HG03139 (cell line): ENCODE data around the gene MRGPRX2.

Source experiments
- ATAC-seq: cut with Tn5 transposase; IDR thresholded peaks from one replicate; pipeline ENCODE4 v1.9.1; 2021; ENCODE audit not compliant: unreplicated experiment

The MRGPRX2 gene

DNA sequence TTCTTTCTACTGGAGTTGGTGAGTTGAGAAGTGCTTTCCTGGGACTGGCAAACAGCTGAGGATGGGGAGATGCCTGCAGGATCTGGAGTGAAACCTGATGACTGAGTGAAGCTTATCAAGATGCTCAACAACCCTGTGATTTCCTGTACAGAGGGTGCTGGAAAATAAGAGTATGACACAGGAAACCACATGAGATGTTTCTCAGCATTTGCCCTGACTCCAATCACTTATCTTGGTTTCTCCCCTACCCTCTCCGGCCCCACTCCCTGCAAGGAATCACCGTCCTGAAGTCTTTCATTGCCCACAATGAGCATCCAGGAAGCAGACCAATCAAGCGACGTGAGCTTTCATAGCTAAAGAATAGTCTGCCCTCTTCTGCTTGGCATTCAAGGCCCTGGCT lies at the start of gene MRGPRX2:
Gene MRGPRX2 (minus strand): TSS at position 89 of the 400 bp plus-strand sequence. CDS start 4,315 bp downstream, outside the sequence.
- no peak for ATAC-seq

DNA sequence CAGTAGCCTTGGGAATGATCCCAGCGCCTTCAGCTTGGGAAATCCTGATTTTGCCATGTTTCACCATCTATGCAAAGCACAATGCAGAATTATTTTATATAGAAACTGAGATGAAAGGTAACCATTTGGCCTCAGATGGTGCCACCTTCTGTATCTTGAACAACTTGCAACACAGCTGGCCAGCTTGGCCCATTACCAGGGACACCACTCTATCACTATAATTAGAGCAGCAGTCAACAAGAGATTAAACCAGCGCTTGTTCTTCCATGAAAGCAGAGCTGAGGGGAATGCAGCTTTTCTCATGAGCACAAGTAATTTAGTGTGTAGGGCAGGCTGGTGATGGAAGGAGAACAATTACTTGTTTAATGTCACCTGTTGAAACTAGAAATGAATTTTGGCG lies 49.8 kb upstream of the MRGPRX2 start:
- no peak for ATAC-seq

DNA sequence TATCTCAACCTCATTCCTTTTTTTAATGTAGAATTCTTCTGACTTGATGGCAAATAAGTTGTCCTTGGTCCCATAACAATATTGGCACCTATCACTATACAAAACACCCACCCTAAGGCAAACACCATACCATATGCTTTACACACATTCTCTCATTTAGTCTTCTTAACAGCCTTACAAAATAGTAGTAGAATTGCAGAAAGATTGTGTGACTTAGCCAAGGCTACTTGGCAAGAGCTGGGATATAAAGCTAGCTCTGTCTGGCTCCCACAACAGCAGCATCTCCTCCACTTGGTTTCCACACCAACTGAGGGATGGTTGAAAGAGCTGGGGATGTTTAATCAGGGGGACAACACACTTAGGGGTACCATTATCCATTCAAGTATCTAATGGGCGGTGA lies 46.6 kb upstream of the MRGPRX2 start:
- no peak for ATAC-seq

DNA sequence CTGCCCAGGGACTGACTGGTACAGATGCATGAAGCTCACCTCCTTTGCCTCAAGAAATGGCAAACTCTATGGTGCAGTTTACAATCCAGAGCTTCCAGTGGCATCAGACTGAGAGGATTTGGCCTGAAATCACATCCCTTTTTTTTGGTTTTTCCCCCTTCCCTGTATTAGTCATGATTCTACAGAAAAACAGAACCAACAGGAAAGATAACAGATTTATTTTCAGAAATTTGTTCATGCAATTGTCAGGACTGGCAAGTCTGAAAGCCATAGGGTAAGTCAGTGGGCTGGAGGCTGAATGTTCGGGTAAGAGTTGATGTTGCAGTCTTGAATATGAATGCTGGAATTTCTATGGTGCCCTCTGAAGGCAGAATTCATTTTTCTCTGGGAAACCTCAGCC lies 44.5 kb upstream of the MRGPRX2 start:
- no peak for ATAC-seq

DNA sequence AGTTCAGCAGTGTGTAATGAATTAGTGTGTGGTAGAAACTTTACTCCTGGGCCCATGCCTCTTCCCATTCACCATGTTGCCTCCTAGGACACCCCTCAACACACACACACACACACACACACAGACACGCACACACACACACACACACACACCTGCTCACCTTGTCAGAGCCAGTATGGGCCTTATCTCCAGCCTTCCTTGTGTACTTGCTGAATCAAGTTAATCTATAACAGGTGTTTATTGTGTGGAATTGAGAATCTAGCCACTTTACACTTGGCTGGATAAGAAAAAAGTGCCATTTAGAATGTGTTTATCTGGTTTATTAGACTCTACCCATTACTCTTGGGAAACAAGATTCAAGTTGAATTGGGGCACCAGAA lies 42.0 kb upstream of the MRGPRX2 start:
- no peak for ATAC-seq

DNA sequence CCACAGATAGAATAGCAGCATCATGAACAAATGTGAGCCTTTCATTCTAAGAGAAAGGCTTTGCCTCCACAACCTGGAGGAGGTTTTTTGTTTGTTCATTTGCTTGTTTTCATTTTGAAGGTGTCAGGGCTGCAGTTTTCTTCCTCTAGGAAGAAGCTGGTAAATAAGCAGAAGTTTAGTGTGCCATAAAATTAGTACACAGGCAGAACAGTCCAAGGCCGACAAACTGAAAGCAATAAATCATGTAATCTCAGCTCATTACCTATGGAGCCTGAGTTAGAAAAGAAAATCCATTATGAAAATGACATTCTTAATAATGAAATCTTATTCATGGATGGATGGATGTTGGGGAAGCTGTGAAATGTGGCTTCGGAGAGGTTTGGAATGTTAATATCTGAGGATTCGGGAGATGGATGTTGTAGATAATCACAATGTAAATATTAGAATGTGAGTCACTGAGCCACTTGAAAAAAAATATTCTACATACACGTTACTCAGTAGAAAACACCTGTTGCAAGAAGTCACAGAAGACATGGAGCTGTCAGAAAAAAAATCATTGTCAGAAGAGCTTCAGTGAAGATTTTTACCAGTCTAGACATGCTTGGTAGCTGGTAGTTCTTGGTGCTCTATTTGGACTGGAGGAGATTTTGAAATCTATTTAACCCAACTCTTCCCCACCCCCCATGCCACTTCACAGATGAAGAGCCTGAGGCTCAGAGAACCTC lies 41.4 kb upstream of the MRGPRX2 start:
- no peak for ATAC-seq

DNA sequence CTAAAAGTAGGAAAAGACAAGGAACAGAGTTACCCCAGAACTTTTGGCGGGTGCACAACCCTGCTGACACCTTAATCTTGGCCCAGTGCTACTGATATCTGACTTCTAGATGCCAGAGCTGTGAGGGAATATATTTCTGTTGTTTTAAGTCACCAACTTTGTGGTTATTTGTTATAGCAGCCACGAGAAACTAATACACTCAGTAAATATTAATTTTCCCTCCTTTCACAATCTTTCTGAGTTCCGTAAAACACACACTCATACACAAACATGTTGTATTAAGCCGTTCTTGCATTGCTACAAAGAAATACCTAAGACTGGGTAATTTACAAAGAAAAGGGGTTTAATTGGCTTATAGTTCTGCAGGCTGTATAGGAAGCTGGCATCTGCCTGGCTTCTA lies 40.4 kb upstream of the MRGPRX2 start:
- no peak for ATAC-seq

DNA sequence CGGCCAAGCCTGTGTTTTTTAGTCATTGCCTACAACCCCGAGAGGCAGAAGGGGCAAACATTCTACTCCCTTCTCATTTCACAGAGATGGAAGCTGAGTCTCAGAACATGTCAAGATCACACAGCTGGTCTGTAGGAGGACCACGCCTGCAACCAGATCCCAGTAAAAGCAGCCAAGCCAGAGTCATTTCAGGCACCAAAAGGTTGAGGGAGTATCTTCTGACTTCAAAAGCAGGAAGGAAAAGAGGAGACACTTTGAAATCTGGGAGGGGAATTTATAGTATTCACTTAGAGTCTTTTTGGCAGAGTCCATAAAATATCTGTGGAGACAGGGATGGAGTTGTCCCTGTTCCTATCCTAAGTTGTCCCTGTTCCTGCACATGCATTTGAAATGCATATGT lies 38.6 kb upstream of the MRGPRX2 start:
- no peak for ATAC-seq

DNA sequence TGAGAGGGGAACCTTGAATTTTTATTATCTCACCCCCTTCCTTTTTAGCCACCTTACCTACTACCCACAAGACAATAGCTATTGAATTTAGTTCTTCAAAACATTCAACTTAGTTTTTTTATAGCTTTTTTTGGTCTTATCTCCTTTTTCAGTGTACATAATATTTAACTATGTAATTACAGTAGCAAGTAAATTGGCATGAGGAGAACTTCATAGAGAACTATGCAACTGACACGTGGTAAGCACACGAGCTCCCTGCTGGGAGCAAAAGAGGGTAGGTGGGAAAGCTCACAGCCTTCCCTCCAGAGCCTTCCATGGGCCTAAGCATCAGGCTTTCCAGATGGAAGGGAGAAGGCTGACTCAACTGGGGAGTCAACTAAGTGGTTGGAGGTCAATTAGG lies 34.3 kb upstream of the MRGPRX2 start:
- ATAC-seq = no peak

DNA sequence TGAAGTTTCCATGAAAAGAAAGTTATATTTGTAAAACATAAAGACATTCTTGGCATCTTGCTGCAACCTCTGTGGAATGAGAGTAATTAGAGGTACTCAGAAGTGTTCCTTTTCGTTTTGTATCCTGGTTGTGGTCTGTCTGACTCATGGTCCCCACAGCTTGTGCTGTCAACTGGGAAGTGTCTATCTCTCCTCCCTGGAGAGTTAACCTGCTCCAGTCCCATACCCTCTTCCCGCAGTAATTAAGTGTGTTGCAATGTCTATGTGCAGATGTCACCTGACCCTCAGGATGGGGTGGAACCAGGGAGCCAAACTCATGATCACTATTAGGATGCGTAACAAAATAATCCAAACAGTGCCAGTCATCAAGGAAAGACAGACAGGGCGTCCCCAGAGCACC lies 33.5 kb upstream of the MRGPRX2 start:
- ATAC-seq = no peak

DNA sequence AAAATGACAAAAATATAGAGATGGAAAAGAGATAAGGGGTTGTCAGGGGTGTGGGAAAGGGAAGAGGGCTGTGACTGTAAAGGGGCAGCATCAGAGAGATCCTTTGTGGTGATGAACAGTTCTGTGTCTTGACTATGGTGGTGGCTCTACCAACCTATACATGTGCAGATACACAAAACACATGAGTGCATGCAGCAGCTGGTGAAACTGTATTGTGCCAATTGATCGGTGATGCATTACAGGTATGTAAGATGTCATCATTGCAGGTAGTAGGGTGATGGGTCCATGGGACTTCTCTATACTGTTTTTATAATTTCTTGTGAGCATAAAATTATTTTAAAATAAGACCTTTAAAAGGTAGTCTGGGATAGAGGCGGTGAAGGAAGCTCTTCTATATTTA lies 32.3 kb upstream of the MRGPRX2 start:
- ATAC-seq = no peak

DNA sequence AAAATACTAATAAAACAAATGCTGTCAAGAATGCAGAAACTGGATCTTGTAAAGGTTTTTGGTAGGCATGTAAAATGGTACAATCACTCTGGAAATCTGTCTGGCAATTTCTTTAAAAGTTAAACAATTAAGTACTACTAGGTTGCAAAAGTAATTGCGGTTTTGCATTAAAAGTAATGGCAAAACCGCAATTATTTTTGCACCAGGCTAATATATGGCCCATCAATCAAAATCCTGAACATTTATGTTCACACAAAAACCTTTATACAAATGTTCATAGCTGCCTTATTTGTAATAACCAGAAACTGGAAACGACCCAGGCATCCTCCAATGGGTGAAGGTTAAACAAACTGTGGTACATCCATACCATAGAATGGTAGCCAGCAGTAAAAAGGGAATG lies 31.8 kb upstream of the MRGPRX2 start:
- no peak for ATAC-seq

DNA sequence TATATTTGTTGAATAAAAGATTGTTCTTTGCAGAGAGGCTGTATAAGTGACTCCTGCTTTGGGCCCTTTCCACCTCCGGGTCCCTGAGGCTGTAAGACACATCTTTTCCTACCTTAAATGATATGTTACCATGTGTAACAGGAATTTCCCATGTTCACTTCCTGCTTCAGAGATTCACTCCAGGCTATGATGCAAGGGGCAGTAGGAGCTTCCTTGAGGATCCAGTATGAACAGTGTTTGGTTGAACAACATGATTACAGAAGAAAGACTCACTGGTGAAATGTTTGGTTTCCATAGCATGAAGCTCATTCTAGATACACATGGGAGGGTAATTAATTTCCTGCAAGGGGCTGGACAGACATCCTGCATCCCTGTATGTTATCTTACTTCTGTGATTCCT lies 30.8 kb upstream of the MRGPRX2 start:
- no peak for ATAC-seq

DNA sequence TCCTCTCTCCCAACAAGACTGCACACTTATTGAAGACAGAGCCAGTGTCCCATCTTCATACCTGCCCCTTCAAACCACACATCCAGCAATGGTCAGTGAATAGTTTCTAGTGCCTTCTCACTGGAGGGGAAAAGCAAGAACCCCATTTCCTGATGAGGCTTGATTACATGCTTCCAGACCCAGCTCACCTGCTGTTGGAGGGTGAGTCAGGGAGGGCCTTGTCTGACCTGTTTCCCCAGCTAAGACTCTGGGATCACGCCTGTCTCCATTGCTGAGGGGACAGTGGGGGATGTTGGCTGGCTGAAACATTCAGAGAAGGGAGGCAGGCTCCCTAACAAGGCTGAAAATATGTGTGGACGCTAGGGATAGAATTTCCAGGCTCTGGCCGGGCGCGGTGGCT lies 28.9 kb upstream of the MRGPRX2 start:
- no peak for ATAC-seq

DNA sequence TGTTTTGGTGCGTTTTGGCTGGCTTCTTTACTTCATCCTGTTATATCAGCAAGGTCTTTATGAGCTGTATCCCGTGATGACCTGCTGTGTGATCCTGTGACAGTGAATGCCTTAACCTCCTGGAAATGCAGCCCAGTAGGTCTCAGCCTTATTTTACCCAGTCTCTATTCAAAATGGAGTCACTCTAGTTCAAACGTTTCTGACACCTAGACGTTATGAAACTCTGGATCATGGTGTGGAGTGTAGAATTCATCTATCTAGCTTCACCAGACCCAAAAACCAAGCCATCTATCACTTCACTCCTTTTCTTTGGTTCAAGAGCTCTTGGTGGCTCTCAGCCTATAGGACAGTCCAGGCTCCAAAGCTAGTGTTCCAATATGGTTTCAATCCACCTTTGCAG lies 28.3 kb upstream of the MRGPRX2 start:
- no peak for ATAC-seq

DNA sequence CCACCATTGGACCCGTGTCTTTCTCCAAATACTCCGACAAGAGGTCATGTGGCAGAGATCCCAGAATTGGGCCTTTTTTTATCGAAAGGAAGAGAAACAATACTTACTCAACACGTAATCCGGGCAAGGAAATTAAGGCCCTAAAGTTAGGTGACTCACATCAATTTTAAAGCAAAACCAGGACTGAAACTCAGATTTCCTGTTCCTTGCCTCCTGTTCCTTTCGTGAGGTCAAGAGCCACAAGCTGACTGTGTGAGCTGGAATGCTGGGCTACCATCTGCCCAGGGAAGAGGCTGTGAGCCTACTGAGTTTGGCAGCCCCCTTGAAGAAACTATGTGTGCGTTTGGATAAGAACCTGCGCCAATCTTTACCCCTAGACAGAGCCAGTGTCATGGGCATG lies 27.1 kb upstream of the MRGPRX2 start:
- ATAC-seq = no peak

DNA sequence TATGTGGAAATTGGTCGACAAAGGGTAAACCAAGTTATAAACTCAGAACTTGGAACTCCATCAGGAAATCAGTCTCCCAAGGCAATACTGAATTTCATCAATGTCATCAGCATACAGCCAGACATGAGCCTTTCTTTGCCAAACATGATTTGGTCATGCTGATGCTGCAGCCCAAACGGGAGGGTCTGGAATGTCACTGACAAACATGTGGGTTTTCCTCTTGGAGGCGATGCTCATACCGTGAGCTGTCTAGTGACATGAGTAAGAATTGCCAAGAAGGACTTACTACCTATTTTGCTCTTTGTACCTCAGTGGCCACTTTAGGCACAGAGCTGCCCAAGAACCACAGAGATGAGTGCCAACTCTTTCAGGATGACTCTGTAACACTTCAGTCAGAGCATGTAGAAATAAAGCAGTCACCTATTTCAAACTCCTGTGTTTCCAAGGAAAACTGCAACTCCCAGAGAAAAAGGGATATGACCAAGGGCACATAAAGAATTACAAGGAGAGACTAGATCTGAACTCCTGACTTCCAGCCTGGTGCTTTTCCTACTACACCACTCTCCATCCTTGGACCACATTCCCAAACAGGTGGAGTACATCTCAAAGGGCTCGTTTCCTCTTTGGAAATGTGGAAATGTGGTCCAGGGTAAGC lies 24.3 kb upstream of the MRGPRX2 start:
- ATAC-seq = no peak

DNA sequence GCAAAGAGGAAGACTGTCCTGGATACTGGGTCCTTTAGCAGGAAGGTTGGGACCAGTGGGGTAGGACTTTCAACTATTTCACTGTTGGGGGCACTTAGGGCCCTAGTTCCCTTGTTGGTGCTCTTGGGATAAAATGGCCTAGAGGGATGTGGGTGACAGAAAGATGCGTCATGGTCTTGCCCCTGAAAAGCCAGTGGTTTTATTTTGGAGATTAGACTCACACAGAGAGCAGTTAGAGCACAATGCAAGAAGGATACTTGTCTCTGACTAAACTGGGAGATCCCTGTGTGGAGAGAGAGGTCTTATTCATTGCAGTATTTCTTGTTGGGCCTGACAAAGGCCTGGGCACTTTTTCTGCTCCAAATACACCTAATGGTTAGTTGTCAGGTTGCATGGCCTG lies 22.6 kb upstream of the MRGPRX2 start:
- no peak for ATAC-seq

DNA sequence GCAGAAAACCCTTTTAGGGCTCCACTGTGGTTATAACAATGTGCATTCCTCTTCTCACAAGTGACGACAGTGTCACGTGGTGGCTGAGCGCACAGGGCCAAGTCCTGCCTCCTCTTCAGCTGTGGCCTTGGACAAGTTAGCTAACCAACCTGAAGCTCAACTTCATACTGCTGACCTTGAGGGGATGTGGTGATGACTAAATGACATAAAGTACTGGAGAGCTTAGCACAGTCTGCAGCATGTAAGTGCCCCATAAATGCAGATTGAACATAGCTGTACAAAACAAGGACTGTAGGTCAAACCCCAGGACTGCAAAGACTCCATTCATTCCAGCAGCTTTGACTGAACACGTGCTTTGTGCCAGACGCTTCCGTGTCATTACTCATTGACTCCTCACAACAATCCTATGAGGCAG lies 20.1 kb upstream of the MRGPRX2 start:
- no peak for ATAC-seq

DNA sequence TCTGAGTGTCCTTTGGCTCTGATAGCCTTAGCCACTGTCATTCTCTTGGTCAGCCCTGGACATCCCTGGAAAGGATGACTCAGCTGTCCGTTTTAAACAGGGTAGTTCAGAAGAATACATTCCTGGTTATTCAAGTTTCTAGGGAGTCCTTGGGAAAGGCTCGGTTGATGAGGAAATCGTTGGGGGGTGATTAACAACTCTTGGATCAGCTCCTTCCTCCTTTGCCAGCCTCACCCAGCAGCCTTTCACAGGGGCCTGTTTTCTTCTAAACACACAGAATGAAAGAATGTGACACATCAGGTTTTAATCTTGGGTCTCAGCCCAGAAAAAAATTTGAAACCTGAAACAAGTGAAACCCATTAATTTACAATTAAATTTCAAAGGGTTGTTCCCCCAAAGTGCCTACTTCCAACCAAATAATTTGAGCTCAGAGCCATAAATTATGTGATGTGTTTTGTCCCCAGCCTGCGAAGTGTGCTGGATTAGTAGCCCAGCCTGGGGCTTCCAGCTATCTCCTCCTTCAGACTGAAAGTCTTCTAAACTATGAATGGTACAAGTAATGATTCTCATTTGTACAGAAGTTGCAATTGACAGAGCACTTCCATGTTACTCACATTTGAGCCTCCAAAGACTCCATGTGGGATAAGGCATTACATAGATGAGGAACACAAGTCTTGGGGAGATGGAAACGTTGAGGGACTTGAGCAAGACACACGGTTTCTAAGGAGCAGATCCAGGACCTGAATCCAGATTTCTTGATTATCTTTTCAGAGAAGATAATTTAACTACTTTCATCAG lies 19.3 kb upstream of the MRGPRX2 start:
- no peak for ATAC-seq

DNA sequence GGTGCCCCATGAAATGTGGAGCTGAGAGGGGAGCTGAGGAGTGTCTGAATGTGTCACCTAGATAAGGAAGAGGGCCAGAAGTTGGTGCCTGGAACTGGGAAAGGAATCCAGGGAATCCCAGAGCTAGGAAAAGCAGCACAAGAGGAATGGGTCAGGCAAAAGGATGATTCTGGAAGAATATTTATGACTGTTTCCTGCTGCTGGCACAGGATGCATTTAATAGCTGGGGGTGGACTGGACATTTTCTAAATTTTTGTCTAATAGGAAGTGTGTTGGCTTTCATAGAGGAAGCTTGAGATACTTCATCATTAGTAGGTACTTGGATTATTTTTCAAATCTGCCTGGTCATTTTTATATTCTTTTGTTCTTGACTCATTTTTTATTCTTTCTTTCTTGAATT lies 17.4 kb upstream of the MRGPRX2 start:
- no peak for ATAC-seq
